GM18498 (cell line): ENCODE results near the gene SDHB.

Experiments
- ATAC-seq: cut with Tn5 transposase; IDR thresholded peaks from one replicate; pipeline ENCODE4 v1.9.1; 2021; ENCODE audit warnings: mild to moderate bottlenecking, moderate library complexity; ENCODE audit not compliant: unreplicated experiment

SDHB gene

DNA sequence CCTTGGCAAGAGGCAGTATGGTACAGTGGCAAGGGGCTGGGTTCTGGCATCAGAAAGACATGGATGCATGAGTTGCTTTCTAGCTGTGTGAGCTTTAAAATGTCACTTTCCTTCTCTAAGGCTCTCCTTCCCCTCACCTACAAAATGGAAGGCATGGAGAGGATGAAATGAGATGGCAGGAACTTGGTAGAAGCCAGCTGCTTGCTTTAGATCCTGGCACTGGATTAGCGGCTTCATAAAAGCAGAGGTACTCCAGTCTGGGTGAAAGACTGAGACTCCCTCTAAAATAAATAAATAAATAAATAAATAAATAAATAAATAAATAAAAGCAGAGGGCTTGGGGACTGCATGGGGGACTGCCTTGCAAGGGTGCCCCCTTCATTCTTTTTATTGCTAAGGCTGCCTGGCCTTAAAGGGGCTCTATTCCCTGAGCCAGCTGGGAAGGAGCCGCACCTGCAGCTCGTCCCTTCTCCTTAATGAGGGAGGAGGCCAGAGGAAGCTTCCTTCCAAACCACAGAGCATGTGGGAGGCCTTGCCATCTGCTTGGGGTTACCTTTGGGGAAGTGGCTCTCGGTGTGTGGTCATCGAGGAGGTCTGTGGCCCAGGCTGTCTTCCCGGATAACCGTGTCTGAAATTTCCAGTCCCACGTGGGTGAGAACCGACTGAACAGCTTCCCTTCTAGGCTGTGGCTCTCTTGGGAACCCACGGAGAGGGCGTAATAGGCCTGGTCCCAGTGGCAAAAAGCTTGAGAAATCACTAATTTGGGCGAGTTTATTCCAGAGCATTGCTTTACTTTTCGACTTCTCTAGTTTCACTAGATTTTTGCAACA, 40.1 kb downstream of the SDHB start:
- no peak for ATAC-seq

DNA sequence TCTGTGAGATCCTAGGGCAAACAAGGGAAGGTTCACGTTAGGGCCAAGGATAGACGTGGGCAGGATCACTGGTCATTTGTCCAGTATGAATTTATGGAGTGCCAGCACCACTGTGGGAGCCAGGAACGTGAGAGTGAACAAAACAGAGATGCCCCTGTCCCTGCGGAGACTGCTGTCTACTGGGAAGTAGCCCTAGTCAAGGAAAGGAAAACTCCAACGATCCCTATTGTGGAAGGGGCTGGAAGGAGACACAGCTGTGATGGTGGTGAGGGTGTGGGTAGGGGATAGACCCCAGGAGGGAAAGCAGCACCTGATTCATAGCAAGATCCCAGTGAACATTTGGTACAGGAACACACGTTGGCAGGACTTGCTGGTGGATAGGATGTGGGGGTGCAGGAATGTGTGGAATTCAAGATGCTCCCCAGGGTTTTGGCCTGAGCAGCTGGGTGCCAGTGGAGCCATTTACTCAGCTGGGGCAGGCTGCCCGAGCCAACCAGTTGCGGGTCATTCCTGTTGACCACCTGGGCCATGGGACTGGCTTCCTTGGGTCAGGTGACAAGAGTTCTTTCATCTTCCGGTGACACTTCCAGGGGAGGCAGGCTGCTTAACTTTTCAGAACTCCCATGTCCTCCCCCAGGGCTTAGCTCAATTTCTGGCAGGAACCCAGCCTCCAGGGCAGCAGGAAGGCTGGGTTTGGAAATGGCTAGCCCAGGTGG, 40.9 kb downstream of the SDHB start:
- no peak for ATAC-seq

DNA sequence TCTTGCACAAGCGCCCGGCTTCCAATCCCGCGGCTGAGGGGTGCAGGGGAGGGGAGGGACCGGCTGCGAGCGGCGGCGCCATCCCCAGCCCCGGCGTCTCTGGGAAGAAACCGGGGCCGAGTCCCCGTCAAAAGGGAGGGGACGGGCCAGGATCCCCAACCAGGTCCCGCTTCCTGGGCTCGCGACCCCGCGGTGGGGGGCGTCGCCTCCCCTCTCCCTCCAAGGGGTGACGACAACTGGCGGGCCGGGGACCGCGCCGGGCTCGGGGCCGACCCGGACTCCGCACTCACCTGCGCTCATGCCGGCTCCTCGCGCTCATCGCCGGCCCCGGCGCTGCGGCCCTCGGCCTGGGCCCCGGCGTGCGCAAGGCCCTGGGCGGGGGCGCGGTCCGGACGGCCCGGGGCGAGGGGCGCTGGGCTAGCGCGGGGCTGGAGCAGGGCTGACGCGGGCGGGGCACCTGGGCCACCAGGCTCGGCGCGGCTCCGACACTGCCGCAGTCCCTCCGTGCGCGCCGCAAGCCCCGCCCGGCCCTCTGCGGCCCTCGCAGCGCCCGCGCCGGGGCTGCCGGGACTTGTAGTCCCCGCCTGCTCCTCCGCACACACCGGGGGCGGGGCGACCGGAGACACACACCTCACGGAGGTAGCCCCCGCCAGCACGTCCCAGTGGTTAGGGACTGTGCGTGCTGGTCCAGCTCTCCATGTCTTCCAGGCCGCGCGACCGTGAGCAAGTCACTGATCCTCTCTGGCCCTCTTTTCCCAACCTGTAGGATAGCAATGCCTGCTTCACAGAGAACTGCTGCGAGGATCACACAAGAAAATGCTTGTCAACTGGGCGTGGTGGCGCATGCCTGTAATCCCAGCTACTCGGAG, 42.2 kb downstream of the SDHB start, which contains the start of gene ATP13A2:
TSS of gene ATP13A2 (minus strand) at position 490 of the 869 bp plus-strand sequence. CDS start at position 300, 190 bp downstream.
- ATAC-seq, result peak; percentile 91

- ATAC-seq, result no peak
Measured at GRCh38 chr1:17011092-17011438, 42.8 kb downstream of the SDHB start.

GRCh38 chr1:17009706-17010105, 44.1 kb downstream of the SDHB start:
- ATAC-seq, result no peak

- no peak for ATAC-seq
Measured at GRCh38 chr1:17008208-17008855, 45.5 kb downstream of the SDHB start.

DNA sequence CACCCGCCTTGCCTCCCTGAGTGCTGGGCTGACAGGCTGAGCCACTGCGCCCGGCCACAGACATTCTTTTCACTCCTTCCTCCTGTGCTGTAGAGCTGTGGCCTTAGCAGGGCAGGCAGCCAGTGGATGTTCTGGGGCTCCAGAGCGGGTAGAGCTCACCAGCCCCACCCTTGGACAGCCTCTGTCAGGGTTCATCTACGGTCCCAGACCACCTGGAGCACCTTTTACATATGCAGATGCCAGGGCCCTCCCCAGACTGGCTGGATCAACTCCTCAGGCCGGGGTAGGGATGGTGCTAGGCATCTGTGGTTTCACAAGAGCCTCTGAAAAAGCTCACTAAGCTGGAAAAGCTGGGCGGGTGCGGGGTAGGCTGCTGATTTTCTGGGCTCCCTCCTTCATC, 46.7 kb downstream of the SDHB start:
- no peak for ATAC-seq

GRCh38 chr1:17005365-17005740, 48.5 kb downstream of the SDHB start:
- ATAC-seq, result no peak

GRCh38 chr1:17004466-17005364, 49.1 kb downstream of the SDHB start:
- ATAC-seq, result no peak

DNA sequence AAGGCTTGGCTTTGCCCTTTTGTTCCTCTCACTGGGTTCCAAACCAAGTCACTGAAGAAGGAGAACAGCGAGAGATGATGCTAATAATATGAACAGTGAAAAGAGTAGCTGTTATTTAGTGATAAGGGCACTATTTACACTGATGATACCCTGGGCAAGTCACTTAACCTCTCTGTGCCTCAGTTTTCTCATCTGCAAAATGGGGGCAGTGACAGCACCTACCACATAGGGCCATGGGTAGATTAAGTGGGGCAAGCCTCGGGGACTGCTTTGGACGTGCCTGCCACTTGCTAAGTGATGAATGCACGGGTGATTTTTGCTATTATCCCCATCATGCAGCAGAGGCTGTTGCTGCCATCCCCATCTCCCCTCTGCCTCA, 51.3 kb downstream of the SDHB start:
- ATAC-seq, result no peak

DNA sequence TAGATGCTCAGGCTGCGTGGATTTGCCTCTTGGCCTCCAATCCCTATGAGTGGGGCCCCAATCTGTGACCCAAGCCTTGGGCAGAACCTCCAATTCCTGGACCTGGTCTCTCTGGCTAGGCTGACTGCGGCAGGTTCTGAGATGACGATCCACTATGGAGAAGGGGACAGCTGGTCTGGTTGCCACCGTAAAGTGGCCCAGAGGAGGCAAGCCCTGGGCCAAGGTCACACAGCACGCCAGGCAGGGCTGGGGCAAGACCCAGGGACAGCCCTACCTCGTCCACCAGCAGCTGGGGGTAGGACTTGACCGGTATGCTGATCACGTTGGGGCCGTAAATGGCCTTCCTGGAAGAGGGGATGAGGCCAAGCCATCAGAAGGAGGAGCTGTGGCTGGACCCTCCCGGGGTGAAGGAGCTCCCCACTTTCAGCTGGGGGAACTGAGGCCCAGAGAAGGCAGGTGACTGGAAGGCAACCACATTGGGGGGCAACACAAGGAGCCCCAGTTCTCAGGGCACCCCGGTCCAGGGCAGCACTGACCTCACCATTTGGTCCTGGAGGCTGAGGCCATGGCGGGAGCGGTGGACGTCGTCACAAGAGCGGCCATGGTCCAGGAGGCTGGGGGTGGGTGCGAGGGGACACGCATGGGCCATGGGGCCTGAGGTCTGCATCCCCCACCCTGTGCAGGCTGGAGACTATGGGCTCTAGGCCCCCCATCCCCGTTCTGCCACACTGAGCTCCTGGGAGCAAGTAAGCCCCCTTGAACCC, 51.9 kb downstream of the SDHB start:
- no peak for ATAC-seq

GRCh38 chr1:16999863-17000262, 54.0 kb downstream of the SDHB start:
- ATAC-seq, result no peak

DNA sequence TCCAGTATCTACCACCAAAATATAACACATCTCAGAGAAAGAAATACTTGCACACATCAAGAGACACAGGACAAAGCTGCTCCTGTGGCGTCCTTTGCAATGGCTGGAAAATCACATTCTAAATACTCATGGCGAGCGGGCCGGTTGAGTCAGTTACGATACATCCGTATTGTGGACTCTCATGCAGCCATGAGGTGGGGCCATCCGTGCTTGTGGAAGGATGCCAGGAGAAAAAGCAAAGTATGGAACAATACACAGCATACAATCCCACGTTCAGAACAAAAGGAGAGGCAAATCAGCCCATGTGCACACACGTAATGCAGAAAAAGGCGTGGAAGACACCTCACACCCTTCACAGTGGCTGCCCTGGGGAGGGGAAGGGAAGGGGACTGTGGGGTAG, 55.2 kb downstream of the SDHB start:
- no peak for ATAC-seq

DNA sequence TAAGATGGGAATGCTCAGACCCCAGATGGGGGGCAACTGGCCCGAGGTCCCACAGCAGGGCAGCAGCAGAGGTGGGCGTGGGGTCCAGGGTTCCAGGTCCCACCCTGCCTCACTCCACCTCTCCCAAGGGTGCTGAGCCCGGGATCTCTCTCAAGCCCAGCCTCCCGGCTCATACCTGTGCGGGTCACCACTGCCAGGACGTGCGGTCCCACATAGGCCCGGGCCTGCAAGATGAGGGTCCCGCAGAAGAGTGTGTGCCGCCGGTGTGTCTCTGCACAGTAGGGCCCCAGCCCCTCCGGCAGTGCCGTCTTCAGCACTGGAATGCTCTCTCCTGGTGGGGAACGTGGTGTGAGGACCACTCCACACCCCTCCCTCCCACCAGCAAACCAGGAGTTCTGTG, 57.0 kb downstream of the SDHB start:
- ATAC-seq, result no peak

GRCh38 chr1:16993521-16994038, 60.3 kb downstream of the SDHB start:
- ATAC-seq, result no peak

DNA sequence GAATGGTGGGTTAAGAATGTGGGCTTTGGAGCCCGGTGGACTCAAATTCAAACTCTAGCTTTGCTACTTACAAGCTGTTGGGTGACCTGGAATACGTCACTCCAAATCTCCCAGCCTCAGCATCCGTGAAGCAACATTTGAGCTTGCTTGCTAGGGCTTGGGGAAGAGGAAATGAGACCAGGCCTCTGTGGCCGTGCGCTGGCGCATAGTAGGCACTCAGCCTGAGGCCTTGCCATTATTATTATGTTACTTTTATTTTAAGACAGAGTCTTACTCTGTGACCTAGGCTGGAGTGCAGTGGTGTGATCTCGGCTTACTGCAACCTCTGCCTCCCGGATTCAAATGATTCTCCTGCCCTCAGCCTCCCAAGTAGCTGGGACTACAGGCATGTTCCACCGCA, 61.2 kb downstream of the SDHB start:
- ATAC-seq, result no peak

GRCh38 chr1:16992102-16992501, 61.7 kb downstream of the SDHB start:
- no peak for ATAC-seq

DNA sequence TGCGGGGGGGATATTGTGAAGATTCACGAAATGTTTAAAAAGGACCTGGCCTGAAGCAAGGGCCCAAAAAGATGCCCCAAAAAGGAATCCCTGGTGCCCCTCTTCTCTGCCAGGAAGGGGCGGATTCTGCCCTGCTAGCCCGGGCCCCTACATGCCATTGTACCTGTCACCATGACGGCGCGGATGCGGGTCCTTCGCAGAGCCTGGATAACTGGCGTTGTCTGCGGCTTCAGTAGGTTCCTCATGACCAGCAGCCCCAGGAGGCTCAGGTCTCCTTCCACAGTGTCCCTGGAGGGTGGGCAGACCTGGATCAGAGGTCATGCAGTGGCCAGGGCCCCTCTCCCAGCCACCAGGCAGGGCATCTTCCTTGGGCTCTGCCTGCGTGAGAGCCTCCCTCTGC, 62.3 kb downstream of the SDHB start:
- ATAC-seq, result no peak
